GM12878 (cell line): ENCODE data around the gene TMEM45A. TPM values are rescaled to one million over a fixed set of nuclear protein-coding genes. Genes with fewer than 3 reads are reported as not detected.

ENCODE experiments used
- ATAC-seq: fragments of 200-7000 bp; cut with Tn5 transposase; 3 replicates; pipeline ENCODE4 v1.9.1; 2020; ENCODE audit warnings: mild to moderate bottlenecking, moderate library complexity
- BruUV-seq: library from RNA; stranded (reverse); fragments of 400-500 nt; replicated peaks from 2 replicates; lab custom pipeline; 2021; lab: Mats Ljungman, UMichigan
- CTCF ChIA-PET: fragments of 300-600 bp; sonication (Branson Sonifier 250); formaldehyde crosslinking; extraction: SDS; loops from one replicate; lab custom pipeline; 2021; ENCODE audit warnings: inconsistent platforms; lab: Yijun Ruan, JAX
- POLR2A ChIA-PET: fragments of 350-600 bp; formaldehyde crosslinking; extraction: SDS; loops from one replicate; lab custom pipeline; 2021; ENCODE audit warnings: inconsistent platforms; lab: Charles Lee
- RAD21 ChIA-PET: fragments of 300-600 bp; sonication (Branson Sonifier 250); formaldehyde crosslinking; loops from one replicate; lab custom pipeline; 2023; ENCODE audit warnings: antibody characterized with exemption; ENCODE audit not compliant: unreplicated experiment; lab: Charles Lee
- SMC1A ChIA-PET: fragments of 300-600 bp; sonication (Branson Sonifier 250); formaldehyde crosslinking; loops from one replicate; lab custom pipeline; 2023; ENCODE audit not compliant: unreplicated experiment, uncharacterized antibody; lab: Charles Lee
- DNase-seq: peaks from one replicate; pipeline ENCODE4 v3.0.0-alpha.2; 2011; ENCODE audit warnings: low read depth, low spot score
- FAIRE-seq: peaks from 3 replicates; lab custom pipeline; 2011; peaks lifted over from hg19 to GRCh38; lab: Jason Lieb, UNC
- H2AFZ ChIP-seq: 2 replicates; pipeline ENCODE4 v1.6.0; 2011; ENCODE audit warnings: low read depth, low read length, control low read depth; ENCODE audit not compliant: control insufficient read depth
- H3K27ac ChIP-seq: 2 replicates; pipeline ENCODE4 v1.5.1; 2011; ENCODE audit warnings: control low read depth; ENCODE audit not compliant: control insufficient read depth, insufficient read depth
- H3K27me3 ChIP-seq, 2 experiments: replicated peaks in 1 of 2; 2 replicates each; pipeline versions ENCODE4 v1.6.0 to v1.6.1; 2011; ENCODE audit warnings: low read length in 1 of 2; ENCODE audit not compliant: control insufficient read depth in 2 of 2, insufficient read depth in 2 of 2
- H3K36me3 ChIP-seq, 2 experiments: 2 replicates each; pipeline ENCODE4 v1.5.1; 2011; ENCODE audit warnings: low read length in 1 of 2; ENCODE audit not compliant: control insufficient read depth in 2 of 2, insufficient read depth in 2 of 2
- H3K4me1 ChIP-seq: 2 replicates; pipeline ENCODE4 v1.6.1; 2011; ENCODE audit warnings: mild to moderate bottlenecking, low read length, moderate library complexity, mixed read lengths; ENCODE audit not compliant: control insufficient read depth, insufficient read depth
- H3K4me2 ChIP-seq: 2 replicates; pipeline ENCODE4 v1.6.0; 2011; ENCODE audit warnings: control low read depth; ENCODE audit not compliant: control insufficient read depth, insufficient read depth
- H3K4me3 ChIP-seq: fragments of 200-600 bp; sonication (generic); 2 replicates; pipeline ENCODE4 v1.5.1; 2016
- H3K79me2 ChIP-seq: 2 replicates; pipeline ENCODE4 v1.6.0; 2011; ENCODE audit warnings: low read length; ENCODE audit not compliant: control insufficient read depth, insufficient read depth
- H3K9ac ChIP-seq: 2 replicates; pipeline ENCODE4 v1.8.0; 2011; ENCODE audit warnings: low read length, control low read depth, mixed read lengths; ENCODE audit not compliant: control insufficient read depth, insufficient read depth
- H3K9me3 ChIP-seq: replicated peaks from 3 replicates; pipeline ENCODE4 v1.5.1; 2011; ENCODE audit warnings: mild to moderate bottlenecking, low read length; ENCODE audit not compliant: control insufficient read depth, insufficient read depth
- H4K20me1 ChIP-seq: 2 replicates; pipeline ENCODE4 v1.6.0; 2011; ENCODE audit not compliant: control insufficient read depth, insufficient read depth
- HDAC6 ChIP-seq: fragments of 200-600 bp; sonication (generic); IDR thresholded peaks from one replicate; pipeline ENCODE4 v1.8.0; 2017; ENCODE audit warnings: antibody characterized with exemption; ENCODE audit not compliant: unreplicated experiment
- LARP7 ChIP-seq: fragments of 450-650 bp; IDR thresholded peaks from 2 replicates; pipeline ENCODE4 v1.6.1; 2017; ENCODE audit warnings: mild to moderate bottlenecking
- MTA3 ChIP-seq: IDR thresholded peaks from 2 replicates; pipeline ENCODE4 v1.6.1; 2012; ENCODE audit warnings: low read length, inconsistent platforms, borderline replicate concordance
- SREBF1 ChIP-seq: IDR thresholded peaks from 2 replicates; pipeline ENCODE4 v1.6.1; 2012; ENCODE audit warnings: mild to moderate bottlenecking, low read length
- TARDBP ChIP-seq: IDR thresholded peaks from 2 replicates; pipeline ENCODE4 v1.6.1; 2016; ENCODE audit warnings: borderline replicate concordance
- ZNF384 ChIP-seq: IDR thresholded peaks from 2 replicates; pipeline ENCODE4 v1.6.1; 2012; ENCODE audit warnings: low read depth, mild to moderate bottlenecking, low read length, improper control_type of control experiment, borderline replicate concordance
- WGBS: methylation state at CpG from one replicate; pipeline ENCODE4 v1.1.6; 2016; ENCODE audit warnings: low lambda C conversion rate; ENCODE audit not compliant: insufficient replicate concordance, insufficient coverage; ENCODE audit errors: missing lambda C conversion rate; 5-methylcytosine and 5-hydroxymethylcytosine counted together
- in situ Hi-C: fragments of 300-500 bp; cut with MboI; formaldehyde crosslinking; loops from 9 replicates; pipeline ENCODE4 v1.14.3; 2018; ENCODE audit warnings: mixed read lengths
- intact Hi-C: fragments of 100-400 bp; cut with micrococcal nuclease; formaldehyde crosslinking; loops from one replicate; pipeline ENCODE4 v1.14.2; 2022; ENCODE audit not compliant: unreplicated experiment
- polyA plus RNA-seq, 11 experiments: library from polyadenylated mRNA; depleted of rRNA in 4 of 11; unstranded in 6 of 11; stranded (reverse) in 5 of 11; fragments of >200 nt; fragmentation: Nextera tagmentation in 4 of 11; fragmentation: Illumina TruSeq in 1 of 11; extraction: Ambion mirVana in 4 of 11; extraction: Trizol in 1 of 11; gene quantifications; 1 replicate in 1 of 11; 2 replicates in 10 of 11; pipeline versions ENCODE4 v1.2.1 to v1.2.3, GENCODE V29; 2011 to 2016; ENCODE audit warnings: inconsistent platforms in 2 of 11, missing spikeins in 2 of 11, low read depth in 1 of 11
- total RNA-seq, 4 experiments: library from RNA; depleted of rRNA in 3 of 4; stranded (reverse); fragments of >200 nt in 3 of 4; fragmentation: Illumina TruSeq in 1 of 4; extraction: Trizol in 1 of 4; gene quantifications; 2 replicates each; pipeline versions ENCODE4 v1.2.1 to v1.2.3, GENCODE V29; 2013 to 2021
- TF ChIP-seq, protein P1 (sequence below): fragments of 450-650 bp; IDR thresholded peaks from 2 replicates; pipeline ENCODE4 v1.6.1; 2017; ENCODE audit warnings: mild to moderate bottlenecking, moderate library complexity

TMEM45A gene
- total and polyA plus RNA-seq, 10 of the 15 experiments (the other 5 are each of a cell fraction or from before 2014, with no cell fraction given) = 0.34 to 5.3 (median 0.83) TPM

DNA sequence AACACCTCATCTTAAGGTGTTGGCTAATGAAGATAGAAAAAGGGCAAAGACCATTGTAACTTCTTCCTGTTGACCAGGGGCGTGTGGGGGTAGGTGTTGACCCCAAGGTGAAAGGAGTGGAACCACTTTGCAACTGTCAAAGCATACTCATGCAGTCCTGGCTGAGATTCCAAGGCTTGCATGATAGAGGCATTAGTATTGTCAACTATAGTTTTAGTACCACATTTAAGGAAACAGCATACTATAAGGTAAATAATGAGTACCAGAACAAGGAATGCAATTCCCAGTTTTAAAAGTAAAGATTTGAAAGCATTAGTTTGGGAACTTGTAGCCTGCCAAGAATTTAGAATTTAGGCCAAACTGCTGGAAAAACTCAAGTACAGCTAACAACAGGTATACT lies 89.2 kb downstream of the TMEM45A start:
- Histone ChIP-seq H3K27ac (no peak overlapping the region), H4K20me1 (no peaks in the 10 kb centered on the region), H3K4me1 (no peaks in the 10 kb centered on the region), H3K9me3 (no peaks in the 10 kb centered on the region; the same call in 1 of the 3 replicates), H3K4me2 (no peak overlapping the region), H3K36me3 (no peaks in the 10 kb centered on the region), H2AFZ (no peak overlapping the region), H3K9ac (no peak overlapping the region), H3K27me3 (no peaks in the 10 kb centered on the region), H3K79me2 (no peaks in the 10 kb centered on the region), H3K4me3 (no peak overlapping the region)
- ChIA-PET POLR2A (no interaction called here), CTCF (interaction anchor here (0.6 to 15.4 kb wide), 3 partner anchors 117 to 976 kb away, joined by 3 to 462 read pairs (median 3); no protein-coding TSS in a partner anchor), RAD21 (interaction anchor here (1.6 kb wide), 1 partner anchor 119 kb away, joined by 5 read pairs; no protein-coding TSS in a partner anchor), SMC1A (interaction anchor here (1.0 to 2.4 kb wide), 4 partner anchors 8 to 215 kb away, joined by 4 to 6 read pairs (median 4); no protein-coding TSS in a partner anchor)
- intact Hi-C loops = no loop called here
- in situ Hi-C loops = no loop called here
- 0% methylated on average over 1 of the region's 1 CpG for WGBS
- no TSS peak for BruUV-seq
- DNase-seq (no peak), FAIRE-seq (no peak), ATAC-seq (no peak)
- TF ChIP-seq HDAC6 (no peak), MTA3 (no peak), LARP7 (no peak), TARDBP (no peak), ZNF384 (no peak), SREBF1 (no peak)
- TF ChIP-seq, protein P1, sequence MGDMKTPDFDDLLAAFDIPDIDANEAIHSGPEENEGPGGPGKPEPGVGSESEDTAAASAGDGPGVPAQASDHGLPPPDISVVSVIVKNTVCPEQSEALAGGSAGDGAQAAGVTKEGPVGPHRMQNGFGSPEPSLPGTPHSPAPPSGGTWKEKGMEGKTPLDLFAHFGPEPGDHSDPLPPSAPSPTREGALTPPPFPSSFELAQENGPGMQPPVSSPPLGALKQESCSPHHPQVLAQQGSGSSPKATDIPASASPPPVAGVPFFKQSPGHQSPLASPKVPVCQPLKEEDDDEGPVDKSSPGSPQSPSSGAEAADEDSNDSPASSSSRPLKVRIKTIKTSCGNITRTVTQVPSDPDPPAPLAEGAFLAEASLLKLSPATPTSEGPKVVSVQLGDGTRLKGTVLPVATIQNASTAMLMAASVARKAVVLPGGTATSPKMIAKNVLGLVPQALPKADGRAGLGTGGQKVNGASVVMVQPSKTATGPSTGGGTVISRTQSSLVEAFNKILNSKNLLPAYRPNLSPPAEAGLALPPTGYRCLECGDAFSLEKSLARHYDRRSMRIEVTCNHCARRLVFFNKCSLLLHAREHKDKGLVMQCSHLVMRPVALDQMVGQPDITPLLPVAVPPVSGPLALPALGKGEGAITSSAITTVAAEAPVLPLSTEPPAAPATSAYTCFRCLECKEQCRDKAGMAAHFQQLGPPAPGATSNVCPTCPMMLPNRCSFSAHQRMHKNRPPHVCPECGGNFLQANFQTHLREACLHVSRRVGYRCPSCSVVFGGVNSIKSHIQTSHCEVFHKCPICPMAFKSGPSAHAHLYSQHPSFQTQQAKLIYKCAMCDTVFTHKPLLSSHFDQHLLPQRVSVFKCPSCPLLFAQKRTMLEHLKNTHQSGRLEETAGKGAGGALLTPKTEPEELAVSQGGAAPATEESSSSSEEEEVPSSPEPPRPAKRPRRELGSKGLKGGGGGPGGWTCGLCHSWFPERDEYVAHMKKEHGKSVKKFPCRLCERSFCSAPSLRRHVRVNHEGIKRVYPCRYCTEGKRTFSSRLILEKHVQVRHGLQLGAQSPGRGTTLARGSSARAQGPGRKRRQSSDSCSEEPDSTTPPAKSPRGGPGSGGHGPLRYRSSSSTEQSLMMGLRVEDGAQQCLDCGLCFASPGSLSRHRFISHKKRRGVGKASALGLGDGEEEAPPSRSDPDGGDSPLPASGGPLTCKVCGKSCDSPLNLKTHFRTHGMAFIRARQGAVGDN = no peak
